GM12878 (cell line): ENCODE measurements around the gene PKMYT1.

Source experiments
- DPF2 ChIP-seq: fragments of 450-650 bp; IDR thresholded peaks from 2 replicates; pipeline ENCODE4 v1.6.1; 2017; ENCODE audit warnings: mild to moderate bottlenecking
- KDM1A ChIP-seq: fragments of 200-600 bp; sonication (generic); IDR thresholded peaks from 2 replicates; pipeline ENCODE4 v1.6.1; 2016; ENCODE audit warnings: borderline replicate concordance
- MTA3 ChIP-seq: IDR thresholded peaks from 2 replicates; pipeline ENCODE4 v1.6.1; 2012; ENCODE audit warnings: low read length, inconsistent platforms, borderline replicate concordance
- ZNF274 ChIP-seq: IDR thresholded peaks from one replicate; pipeline ENCODE4 v1.8.0; 2011; ENCODE audit not compliant: insufficient read length, insufficient read depth

GRCh38 chr16:3027489-3027795 lies 47.2 kb upstream of the PKMYT1 start:
- TF ChIP-seq DPF2 (no peak), MTA3 (no peak), KDM1A (no peak), ZNF274 (no peak)
